Activated T-cell treated with anti-CD3 and anti-CD28 coated beads, Interleukin-2, amount 50 U/mL, for 72 hours (primary cell): ENCODE measurements around the gene STXBP3. TPM values are rescaled to one million over a fixed set of nuclear protein-coding genes. Genes with fewer than 3 reads are reported as not detected.

Source experiments
- ATAC-seq, 2 donors: fragments of 150-1000 bp; cut with Tn5 transposase; replicated peaks in 1 of 2; 2 replicates each; pipeline ENCODE4 v1.10.0; 2021; ENCODE audit warnings: moderate library complexity in 2 of 2, mild to moderate bottlenecking in 1 of 2
- DNase-seq, 2 donors: peaks; one replicate each; pipeline ENCODE4 v3.0.0; 2021 to 2022; ENCODE audit warnings: mixed read lengths in 1 of 2
- H3K27ac Mint-ChIP-seq: one replicate; pipeline ENCODE4 v1.8.0; 2022; ENCODE audit warnings: mild to moderate bottlenecking, moderate library complexity, mixed read lengths
- H3K27me3 Mint-ChIP-seq: one replicate; pipeline ENCODE4 v1.8.0; 2022; ENCODE audit warnings: low read depth, mixed read lengths
- H3K36me3 Mint-ChIP-seq, 2 donors: one replicate each; pipeline ENCODE4 v1.8.0; 2022; ENCODE audit warnings: mixed read lengths in 2 of 2, mild to moderate bottlenecking in 1 of 2; ENCODE audit not compliant: insufficient read depth in 2 of 2
- H3K4me1 Mint-ChIP-seq: one replicate; pipeline ENCODE4 v1.8.0; 2022; ENCODE audit warnings: low read depth, mixed read lengths
- H3K4me3 Mint-ChIP-seq, 2 donors: one replicate each; pipeline ENCODE4 v1.8.0; 2022; ENCODE audit warnings: mild to moderate bottlenecking in 2 of 2, mixed read lengths in 2 of 2, moderate library complexity in 2 of 2
- H3K9me3 Mint-ChIP-seq, 2 donors: one replicate each; pipeline ENCODE4 v1.8.0; 2022; ENCODE audit warnings: mixed read lengths in 2 of 2
- total RNA-seq, 2 donors: library from RNA; stranded (reverse); gene quantifications; one replicate each; pipeline ENCODE4 v1.2.3, GENCODE V29; 2022

STXBP3 gene
- total RNA-seq, 2 donors from 2014 or later: 45.0 to 45.5 TPM

DNA sequence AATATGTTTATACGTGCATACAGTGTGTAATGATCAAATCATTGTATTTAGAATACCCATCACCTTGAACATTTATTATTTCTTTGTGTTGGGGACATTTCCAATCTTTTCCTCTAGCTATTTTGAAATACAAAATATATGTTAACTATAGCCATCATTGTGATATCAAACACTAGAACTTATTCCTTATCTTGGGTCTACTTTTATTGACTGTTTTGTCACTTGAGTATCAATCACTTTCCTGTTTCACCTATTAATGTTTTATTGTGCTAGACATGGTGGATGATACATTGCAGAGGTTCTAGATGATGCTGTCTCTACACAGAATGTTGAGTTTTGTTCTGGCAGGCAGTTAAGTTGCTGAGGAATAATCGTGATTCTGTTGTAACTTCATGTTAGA is 45.9 kb downstream of the STXBP3 start:
- H3K36me3 Mint-ChIP-seq: peaks cover 11 to 46% of the 10 kb centered on the region in 2 donors
- H3K9me3 Mint-ChIP-seq: peaks cover 7 to 12% of the 10 kb centered on the region in 2 donors
- H3K4me1 Mint-ChIP-seq: no peaks in the 10 kb centered on the region
- H3K4me3 Mint-ChIP-seq: no peak overlapping the region
- no peak overlapping the region for H3K27ac Mint-ChIP-seq
- DNase-seq (no peak), ATAC-seq (no peak)
- no peaks in the 10 kb centered on the region for H3K27me3 Mint-ChIP-seq

DNA sequence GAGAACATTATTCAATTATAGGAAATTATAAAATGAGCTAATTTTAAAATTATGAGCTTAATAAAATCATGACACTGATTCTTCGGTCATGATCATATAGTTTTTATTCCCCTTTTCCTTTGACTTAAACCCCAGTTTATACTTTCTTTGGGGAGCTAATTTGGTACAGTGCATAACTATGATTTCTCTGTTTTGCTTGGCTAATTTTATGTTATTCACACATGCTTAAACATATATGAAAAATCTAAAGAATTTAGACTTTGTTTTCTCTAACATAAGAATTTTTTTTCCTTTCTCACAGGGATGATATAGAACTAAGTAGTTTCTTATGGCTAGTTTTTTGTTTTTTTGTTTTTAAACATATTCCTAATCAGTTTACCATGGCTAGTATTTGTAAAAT is 52.5 kb downstream of the STXBP3 start:
- Mint-ChIP-seq H3K36me3 (peaks cover 3 to 15% of the 10 kb centered on the region in 2 donors), H3K27me3 (no peaks in the 10 kb centered on the region), H3K27ac (no peak overlapping the region), H3K9me3 (no peaks in the 10 kb centered on the region), H3K4me3 (no peak overlapping the region), H3K4me1 (peaks cover 5% of the 10 kb centered on the region)
- ATAC-seq (no peak), DNase-seq (no peak)

DNA sequence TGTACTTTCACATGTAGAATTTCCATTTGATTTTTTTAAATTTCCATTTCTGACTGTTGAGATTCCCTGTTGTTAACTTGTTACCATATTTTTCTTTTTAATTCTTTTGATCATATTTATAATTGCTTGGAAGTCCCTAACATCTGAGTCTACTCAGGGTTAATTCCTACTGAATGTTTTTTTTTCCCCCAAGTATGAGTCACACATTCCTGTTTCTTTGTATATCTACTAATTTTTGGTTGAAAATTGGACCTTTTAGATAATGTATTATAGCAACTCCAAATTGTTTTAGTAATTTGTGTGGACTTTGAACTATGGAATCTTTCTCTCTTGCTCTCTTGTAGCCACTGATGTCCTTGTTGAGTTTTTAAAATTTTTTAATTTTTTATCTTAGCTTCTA is 54.6 kb downstream of the STXBP3 start:
- Mint-ChIP-seq H3K4me3 (no peak overlapping the region), H3K9me3 (no peaks in the 10 kb centered on the region), H3K36me3 (peaks cover 3 to 7% of the 10 kb centered on the region in 2 donors), H3K27me3 (no peaks in the 10 kb centered on the region), H3K27ac (peak overlapping the region; percentile 80), H3K4me1 (peaks cover 5% of the 10 kb centered on the region)
- DNase-seq (no peak), ATAC-seq (no peak)

DNA sequence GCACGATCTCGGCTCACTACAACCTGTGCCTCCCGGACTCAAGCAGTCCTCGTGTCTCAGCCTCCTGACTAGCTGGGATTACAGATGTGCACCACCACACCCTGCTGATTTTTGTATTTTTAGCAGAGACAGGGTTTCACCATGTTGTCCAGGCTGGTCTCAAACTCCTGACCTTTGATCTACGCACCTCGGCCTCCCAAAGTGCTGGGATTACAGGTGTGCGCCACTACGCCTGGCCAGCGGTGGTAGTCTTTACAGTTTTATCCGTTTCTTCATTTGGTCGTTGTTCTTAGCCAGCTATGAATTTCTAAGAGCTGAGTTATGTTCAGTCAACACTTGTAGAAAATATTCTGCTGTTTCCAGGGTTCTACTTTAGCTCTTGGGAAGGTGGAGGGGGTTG is 57.1 kb downstream of the STXBP3 start:
- ATAC-seq (no peak), DNase-seq (no peak)
- Mint-ChIP-seq H3K4me1 (peaks cover 5% of the 10 kb centered on the region), H3K9me3 (no peaks in the 10 kb centered on the region), H3K27me3 (no peaks in the 10 kb centered on the region), H3K27ac (peak overlapping the region; percentile 86), H3K36me3 (peaks cover 1 to 15% of the 10 kb centered on the region in 2 donors), H3K4me3 (no peak overlapping the region)

DNA sequence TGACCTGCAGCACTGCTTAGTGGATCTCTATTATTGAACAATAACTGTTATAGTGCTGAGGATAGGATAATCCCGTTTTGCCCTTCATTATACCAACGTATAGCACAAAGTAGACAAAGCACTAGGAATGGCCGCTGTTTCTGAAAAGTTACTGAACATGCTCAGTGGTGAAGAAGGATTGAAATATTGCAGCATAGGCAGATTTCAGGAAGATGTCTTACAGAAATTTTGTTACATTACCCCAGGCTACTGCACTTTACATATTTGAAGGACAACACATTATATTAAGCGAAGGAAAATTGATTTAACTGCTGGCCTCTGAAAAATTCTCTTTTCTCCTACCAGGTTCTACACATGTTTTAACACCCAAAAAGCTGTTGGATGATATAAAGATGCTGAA is 62.0 kb downstream of the STXBP3 start:
- ATAC-seq (no peak), DNase-seq (no peak)
- Mint-ChIP-seq H3K36me3 (peaks cover 0 to 10% of the 10 kb centered on the region in 2 donors), H3K9me3 (no peaks in the 10 kb centered on the region), H3K27me3 (no peaks in the 10 kb centered on the region), H3K27ac (no peak overlapping the region), H3K4me1 (no peaks in the 10 kb centered on the region), H3K4me3 (no peak overlapping the region)

DNA sequence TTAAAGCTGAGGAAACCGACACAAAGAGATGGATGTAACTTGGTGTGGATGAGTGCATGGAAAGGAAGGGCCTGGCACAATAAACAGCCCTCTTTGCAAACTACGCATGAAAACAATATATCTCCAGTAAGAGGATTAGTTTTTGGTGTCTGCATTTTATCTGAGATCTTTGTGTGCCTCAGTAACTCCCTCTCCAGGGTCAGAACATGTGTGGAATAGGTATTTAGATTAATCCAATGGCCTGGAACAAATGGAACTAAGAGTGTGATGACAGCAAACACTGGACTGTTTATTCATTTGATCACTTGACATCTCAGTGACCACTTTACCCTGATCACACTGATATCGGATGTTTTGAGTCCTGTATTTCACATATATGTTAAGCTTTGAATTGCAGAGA is 65.1 kb downstream of the STXBP3 start:
- peaks cover 0 to 4% of the 10 kb centered on the region in 2 donors for H3K36me3 Mint-ChIP-seq
- no peaks in the 10 kb centered on the region for H3K27me3 Mint-ChIP-seq

DNA sequence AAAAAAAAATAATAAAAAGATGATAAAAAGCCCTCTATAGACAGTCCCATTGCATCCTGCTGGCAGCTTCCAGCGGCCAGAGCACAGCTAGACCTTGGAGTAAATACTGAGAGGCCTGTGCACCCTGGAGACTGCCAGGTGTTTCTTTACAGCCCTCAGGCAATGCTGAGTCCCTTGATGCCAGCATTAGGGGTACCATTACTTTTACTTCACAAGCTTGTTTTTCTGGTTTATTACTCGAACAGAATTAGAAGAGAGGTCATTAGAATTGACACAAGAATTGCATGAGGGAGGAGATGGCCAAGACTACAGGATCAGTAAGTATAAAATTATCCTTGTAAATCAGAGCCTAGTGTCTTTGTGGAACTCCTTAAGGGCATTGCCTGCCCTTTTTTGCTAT is 66.9 kb downstream of the STXBP3 start:
- H3K36me3 Mint-ChIP-seq: no peaks in the 10 kb centered on the region
- no peak overlapping the region for H3K27ac Mint-ChIP-seq
- DNase-seq: no peak
- H3K27me3 Mint-ChIP-seq: no peaks in the 10 kb centered on the region
- ATAC-seq: no peak
- H3K4me1 Mint-ChIP-seq: no peaks in the 10 kb centered on the region
- H3K4me3 Mint-ChIP-seq: no peak overlapping the region
- H3K9me3 Mint-ChIP-seq: no peaks in the 10 kb centered on the region

More for the DNA sequence above, 65.1 kb downstream of the STXBP3 start:
- Mint-ChIP-seq H3K4me3 (no peak overlapping the region), H3K27ac (no peak overlapping the region), H3K4me1 (no peaks in the 10 kb centered on the region), H3K9me3 (no peaks in the 10 kb centered on the region)
- ATAC-seq (no peak), DNase-seq (no peak)

DNA sequence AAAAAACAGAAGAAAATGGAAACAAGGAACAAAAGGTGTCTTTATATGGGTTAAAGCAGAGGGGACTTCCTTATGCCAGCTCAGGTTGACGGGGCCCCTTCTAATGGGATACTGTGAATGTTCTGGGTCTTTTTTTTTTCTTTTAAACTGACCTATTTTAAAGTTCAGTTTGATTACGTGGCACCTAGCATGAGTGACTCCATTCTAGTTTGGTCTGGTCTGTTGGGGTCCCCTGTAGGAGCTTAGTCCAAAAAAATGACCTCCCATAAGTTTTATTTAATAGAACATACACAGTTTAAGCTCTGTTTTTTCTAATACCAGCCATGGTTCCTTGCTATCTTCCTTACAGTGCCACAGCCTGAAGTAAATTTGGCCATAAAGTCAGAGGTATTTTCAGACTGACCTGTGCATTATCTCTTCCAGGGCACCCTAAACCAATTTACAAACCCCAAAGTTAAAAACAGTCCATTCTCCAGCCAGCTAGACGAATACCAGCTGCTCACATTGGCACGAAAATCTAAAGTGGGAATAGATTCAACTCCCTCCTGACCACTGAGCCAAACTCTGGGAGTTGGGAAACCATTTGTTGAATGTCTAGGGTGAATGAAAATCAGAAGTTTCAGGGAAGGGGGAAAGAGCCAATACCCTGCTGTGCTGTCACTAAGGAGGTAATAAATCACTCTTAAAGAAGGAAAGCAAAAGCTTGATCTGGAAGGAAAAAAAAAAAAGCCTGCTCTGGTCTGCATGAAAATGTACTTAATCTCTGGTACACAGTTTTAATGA is 68.1 kb downstream of the STXBP3 start:
- Mint-ChIP-seq H3K9me3 (no peaks in the 10 kb centered on the region), H3K4me1 (no peaks in the 10 kb centered on the region), H3K27me3 (no peaks in the 10 kb centered on the region), H3K4me3 (no peak overlapping the region), H3K36me3 (no peaks in the 10 kb centered on the region), H3K27ac (no peak overlapping the region)
- DNase-seq (no peak), ATAC-seq (no peak)

DNA sequence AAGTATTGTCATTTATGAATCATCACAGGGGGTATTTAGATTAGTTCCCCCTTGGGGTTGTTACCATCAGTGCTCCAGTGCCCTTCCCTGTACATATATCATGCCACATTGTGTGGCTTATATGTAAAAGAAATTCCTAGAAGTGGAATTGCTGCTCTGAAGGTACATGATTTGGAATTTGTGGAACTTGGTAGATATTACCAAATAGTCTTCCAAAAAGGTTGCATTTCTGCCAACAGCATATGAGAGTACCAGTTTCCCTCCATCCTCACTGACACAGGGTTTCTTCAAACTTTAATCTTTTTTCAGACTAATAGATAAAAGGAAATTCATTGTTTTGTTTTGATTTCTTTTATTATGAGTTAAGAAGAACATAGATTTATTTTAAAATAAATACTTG is 69.1 kb downstream of the STXBP3 start:
- H3K36me3 Mint-ChIP-seq: no peaks in the 10 kb centered on the region
- H3K4me3 Mint-ChIP-seq: no peak overlapping the region
- H3K4me1 Mint-ChIP-seq: no peaks in the 10 kb centered on the region
- ATAC-seq (no peak), DNase-seq (no peak)
- no peaks in the 10 kb centered on the region for H3K9me3 Mint-ChIP-seq
- H3K27ac Mint-ChIP-seq: no peak overlapping the region
- H3K27me3 Mint-ChIP-seq: no peaks in the 10 kb centered on the region

DNA sequence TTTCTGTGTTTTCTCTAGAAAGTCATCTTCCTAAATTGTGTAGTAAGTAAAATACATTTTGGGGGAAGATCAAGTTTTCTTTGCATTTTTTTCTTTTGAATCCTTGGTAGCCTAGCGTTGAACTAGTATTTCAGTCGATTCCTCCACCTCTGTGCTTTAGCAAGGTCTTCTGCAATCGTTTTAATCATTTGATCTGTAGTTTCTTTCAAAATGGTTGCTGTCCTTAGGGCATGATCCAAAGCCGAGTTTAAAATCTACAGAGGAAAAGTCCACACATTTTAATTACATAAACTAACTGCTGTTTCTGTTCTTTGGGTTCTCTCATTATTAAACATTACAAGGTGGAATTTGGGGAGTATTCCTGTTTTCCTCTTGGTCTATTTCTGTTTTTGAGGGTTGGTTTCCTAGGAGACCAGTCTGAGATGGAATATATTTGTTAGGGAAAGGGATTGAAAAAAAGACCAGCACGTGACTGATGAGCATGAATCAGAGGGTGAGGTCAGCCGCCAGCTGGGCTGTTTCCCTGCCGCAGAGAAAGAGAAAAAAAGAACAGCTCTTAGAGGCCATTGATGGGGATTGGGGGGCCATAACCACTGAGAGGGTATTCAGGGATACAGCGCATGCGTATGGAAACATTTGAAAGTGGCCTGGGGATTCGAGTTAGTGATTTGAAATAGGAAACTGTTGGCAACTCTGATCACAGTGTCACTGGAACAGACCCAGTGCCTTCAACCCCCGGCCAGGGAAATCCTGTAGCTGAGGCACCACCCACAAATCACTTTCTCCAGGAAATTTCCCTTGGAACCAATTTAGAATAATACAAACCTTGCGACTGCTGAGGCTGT is 69.8 kb downstream of the STXBP3 start:
- Mint-ChIP-seq H3K9me3 (no peaks in the 10 kb centered on the region), H3K27ac (no peak overlapping the region), H3K4me3 (no peak overlapping the region), H3K4me1 (no peaks in the 10 kb centered on the region), H3K36me3 (no peaks in the 10 kb centered on the region), H3K27me3 (no peaks in the 10 kb centered on the region)
- ATAC-seq (no peak), DNase-seq (no peak)

DNA sequence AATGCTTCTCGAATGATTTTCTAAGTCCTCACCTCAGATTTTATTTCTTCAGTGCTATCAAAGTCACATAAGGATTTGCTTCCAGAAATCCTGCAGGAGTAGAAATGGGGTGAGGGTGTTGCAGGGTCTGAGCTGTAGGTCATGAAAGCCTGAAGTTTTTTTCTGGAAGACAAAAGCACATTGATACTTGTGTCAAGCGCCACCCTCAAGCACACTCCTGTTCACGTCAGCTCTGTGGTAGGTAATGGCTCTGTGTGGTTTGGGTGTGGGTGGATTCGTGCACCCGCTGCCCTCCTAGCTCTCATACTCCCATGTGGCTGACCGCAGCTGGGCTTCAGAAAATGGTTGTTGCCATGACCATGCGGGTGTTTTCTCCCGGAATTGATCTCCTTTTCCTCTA is 70.5 kb downstream of the STXBP3 start:
- Mint-ChIP-seq H3K36me3 (no peaks in the 10 kb centered on the region), H3K9me3 (no peaks in the 10 kb centered on the region), H3K4me3 (no peak overlapping the region), H3K4me1 (no peaks in the 10 kb centered on the region), H3K27me3 (peaks cover 4% of the 10 kb centered on the region), H3K27ac (no peak overlapping the region)
- no peak for ATAC-seq
- no peak for DNase-seq

DNA sequence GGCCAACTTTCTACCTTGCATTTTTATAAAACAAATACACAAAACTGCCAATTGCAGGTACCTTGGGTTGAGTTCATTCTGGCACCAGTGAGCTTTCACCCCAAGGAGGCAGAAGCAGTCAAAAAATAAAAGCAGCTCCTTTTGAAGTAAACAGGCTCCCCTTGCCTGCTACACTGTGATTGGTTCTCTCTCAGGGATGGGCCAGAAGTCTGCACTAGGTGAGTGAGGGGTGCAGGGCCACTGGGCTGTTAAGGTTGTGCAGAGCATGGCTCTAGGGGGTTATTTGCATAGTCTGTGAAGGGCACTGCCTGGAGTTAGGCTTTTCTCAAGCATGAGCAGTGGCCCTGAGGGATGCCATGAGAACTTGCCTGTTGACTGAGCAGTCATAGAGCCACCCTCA is 71.3 kb downstream of the STXBP3 start:
- ATAC-seq: no peak
- no peaks in the 10 kb centered on the region for H3K36me3 Mint-ChIP-seq
- H3K4me3 Mint-ChIP-seq: no peak overlapping the region
- no peaks in the 10 kb centered on the region for H3K9me3 Mint-ChIP-seq
- DNase-seq: no peak
- H3K27ac Mint-ChIP-seq: no peak overlapping the region
- peaks cover 8% of the 10 kb centered on the region for H3K27me3 Mint-ChIP-seq
- H3K4me1 Mint-ChIP-seq: no peaks in the 10 kb centered on the region

DNA sequence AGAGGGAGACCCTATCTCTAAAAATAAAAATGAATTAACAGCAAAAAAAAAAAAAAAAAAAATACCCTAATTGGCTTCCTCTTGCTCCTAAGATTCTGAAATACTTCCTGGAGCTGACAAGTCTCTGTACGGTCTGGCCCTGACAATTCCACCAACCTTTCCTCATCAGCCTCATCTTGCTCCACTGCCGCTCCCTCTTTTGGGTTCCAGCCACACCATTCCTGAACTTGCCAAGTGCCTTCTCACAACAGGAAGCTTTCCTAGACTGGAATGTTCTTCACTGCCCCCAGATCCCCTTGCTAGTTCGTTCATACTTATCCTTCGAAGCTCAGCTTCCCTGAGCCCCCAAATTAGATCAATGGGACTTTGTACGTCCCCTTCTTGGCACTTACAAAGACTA is 73.4 kb downstream of the STXBP3 start:
- no peaks in the 10 kb centered on the region for H3K4me1 Mint-ChIP-seq
- H3K27me3 Mint-ChIP-seq: peaks cover 8% of the 10 kb centered on the region
- H3K27ac Mint-ChIP-seq: no peak overlapping the region
- DNase-seq (no peak), ATAC-seq (no peak)
- H3K9me3 Mint-ChIP-seq: no peaks in the 10 kb centered on the region
- no peaks in the 10 kb centered on the region for H3K36me3 Mint-ChIP-seq
- no peak overlapping the region for H3K4me3 Mint-ChIP-seq
